GM23338 (cell line): Measurements from ENCODE around the gene PXDN. TPM values are rescaled to one million over a fixed set of nuclear protein-coding genes. Genes with fewer than 3 reads are reported as not detected.
A peak's percentile ranks its signal among the peaks of the same experiment; 100 is the strongest.

ENCODE experiments used
- ATAC-seq: fragments of 200-7000 bp; cut with Tn5 transposase; 3 replicates; pipeline ENCODE4 v1.9.1; 2020
- DNase-seq: peaks from one replicate; pipeline ENCODE4 v3.0.0-alpha.2; 2015; ENCODE audit warnings: low spot score
- H2AFZ ChIP-seq: fragments of 200-600 bp; sonication (generic); 2 replicates; pipeline ENCODE4 v1.8.0; 2016; ENCODE audit warnings: antibody characterized with exemption, mild to moderate bottlenecking, moderate library complexity
- H3F3A ChIP-seq: fragments of 200-600 bp; sonication (generic); replicated peaks from 2 replicates; pipeline ENCODE4 v1.8.0; 2017; ENCODE audit warnings: antibody characterized with exemption, mixed run types, low read depth
- H3K27ac ChIP-seq: fragments of 200-600 bp; sonication (generic); 2 replicates; pipeline ENCODE4 v1.6.1; 2016; ENCODE audit warnings: low read depth
- H3K27me3 ChIP-seq: fragments of 200-600 bp; sonication (generic); 2 replicates; pipeline ENCODE4 v1.8.0; 2016; ENCODE audit warnings: mild to moderate bottlenecking, mixed run types, moderate library complexity; ENCODE audit not compliant: insufficient read depth
- H3K36me3 ChIP-seq: fragments of 200-600 bp; sonication (generic); 2 replicates; pipeline ENCODE4 v1.8.0; 2016; ENCODE audit warnings: mild to moderate bottlenecking; ENCODE audit not compliant: insufficient read depth
- H3K4me1 ChIP-seq: fragments of 200-600 bp; sonication (generic); 2 replicates; pipeline ENCODE4 v1.8.0; 2016; ENCODE audit warnings: mild to moderate bottlenecking, moderate library complexity; ENCODE audit not compliant: insufficient read depth
- H3K4me2 ChIP-seq: fragments of 200-600 bp; sonication (generic); 2 replicates; pipeline ENCODE4 v1.7.1; 2017; ENCODE audit warnings: mixed run types
- H3K4me3 ChIP-seq: fragments of 200-600 bp; sonication (generic); 2 replicates; pipeline ENCODE4 v1.6.1; 2016; ENCODE audit warnings: mixed run types
- H3K79me2 ChIP-seq: fragments of 200-600 bp; sonication (generic); replicated peaks from 2 replicates; pipeline ENCODE4 v1.8.0; 2017; ENCODE audit warnings: mild to moderate bottlenecking; ENCODE audit not compliant: insufficient read depth
- H3K9me2 ChIP-seq: fragments of 200-600 bp; sonication (generic); 2 replicates; pipeline ENCODE4 v1.8.0; 2017; ENCODE audit not compliant: insufficient read depth
- H4K20me1 ChIP-seq: fragments of 200-600 bp; sonication (generic); replicated peaks from 2 replicates; pipeline ENCODE4 v1.8.0; 2017; ENCODE audit warnings: mild to moderate bottlenecking; ENCODE audit not compliant: insufficient read depth
- H3K27ac Mint-ChIP-seq: 2 replicates; pipeline ENCODE4 v1.8.0; 2020; ENCODE audit warnings: inconsistent platforms, mild to moderate bottlenecking, moderate library complexity, mixed read lengths
- H3K27me3 Mint-ChIP-seq: 3 replicates; pipeline ENCODE4 v1.8.0; 2022; ENCODE audit warnings: low read depth, mild to moderate bottlenecking, moderate library complexity, mixed read lengths, inconsistent platforms; ENCODE audit not compliant: insufficient read depth, poor library complexity
- H3K36me3 Mint-ChIP-seq: 3 replicates; pipeline ENCODE4 v1.8.0; 2021; ENCODE audit warnings: low read depth, mild to moderate bottlenecking, inconsistent platforms, moderate library complexity, mixed read lengths
- H3K4me1 Mint-ChIP-seq: 3 replicates; pipeline ENCODE4 v1.8.0; 2020; ENCODE audit warnings: mild to moderate bottlenecking, inconsistent platforms, mixed read lengths
- H3K4me3 Mint-ChIP-seq: 3 replicates; pipeline ENCODE4 v1.8.0; 2021; ENCODE audit warnings: moderate library complexity, mild to moderate bottlenecking, inconsistent platforms, mixed read lengths
- H3K9me3 Mint-ChIP-seq: 3 replicates; pipeline ENCODE4 v1.8.0; 2020; ENCODE audit warnings: moderate library complexity, mild to moderate bottlenecking, inconsistent platforms, mixed read lengths
- CTCF ChIP-seq, 2 experiments: fragments of 200-600 bp in 1 of 2; sonication (generic) in 1 of 2; conservative IDR thresholded peaks; 2 replicates each; pipeline versions ENCODE4 v1.5.1 to v1.6.1; 2016 to 2017; ENCODE audit warnings: antibody characterized with exemption in 2 of 2, low read depth in 2 of 2, mild to moderate bottlenecking in 2 of 2, moderate library complexity in 1 of 2
- JUNB ChIP-seq: IDR thresholded peaks from one replicate; pipeline ENCODE4 v1.6.1; 2016; ENCODE audit warnings: antibody characterized with exemption; ENCODE audit not compliant: unreplicated experiment
- ZNF331 ChIP-seq: fragments of 250-450 bp; sonication (Bioruptor Pico); IDR thresholded peaks from 2 replicates; pipeline ENCODE4 v1.5.0; 2020; ENCODE audit warnings: low read depth, mild to moderate bottlenecking, moderate library complexity
- polyA plus RNA-seq: library from polyadenylated mRNA; unstranded; fragments of >200 nt; fragmentation: Nextera tagmentation; extraction: Ambion mirVana; gene quantifications from 2 replicates; pipeline ENCODE4 v1.2.1, GENCODE V29; 2016
- total RNA-seq: library from RNA; depleted of rRNA; stranded (reverse); fragments of >200 nt; shearing (Covaris generic); gene quantifications from 2 replicates; pipeline ENCODE4 v1.2.3, GENCODE V29; 2014
- TF ChIP-seq, protein P1 (sequence below): IDR thresholded peaks from one replicate; pipeline ENCODE4 v1.6.1; 2018; ENCODE audit warnings: antibody characterized with exemption; ENCODE audit not compliant: unreplicated experiment
- TF ChIP-seq, protein P2 (sequence below): fragments of 250-450 bp; sonication (Bioruptor Pico); IDR thresholded peaks from 2 replicates; pipeline ENCODE4 v1.5.0; 2020; ENCODE audit warnings: mild to moderate bottlenecking, moderate library complexity
- TF ChIP-seq, protein P3 (sequence below): IDR thresholded peaks from 2 replicates; pipeline ENCODE4 v1.6.1; 2016; ENCODE audit warnings: antibody characterized with exemption

The PXDN gene
- total and polyA plus RNA-seq, 2 experiments from 2014 or later: 42.2 to 225 TPM

DNA sequence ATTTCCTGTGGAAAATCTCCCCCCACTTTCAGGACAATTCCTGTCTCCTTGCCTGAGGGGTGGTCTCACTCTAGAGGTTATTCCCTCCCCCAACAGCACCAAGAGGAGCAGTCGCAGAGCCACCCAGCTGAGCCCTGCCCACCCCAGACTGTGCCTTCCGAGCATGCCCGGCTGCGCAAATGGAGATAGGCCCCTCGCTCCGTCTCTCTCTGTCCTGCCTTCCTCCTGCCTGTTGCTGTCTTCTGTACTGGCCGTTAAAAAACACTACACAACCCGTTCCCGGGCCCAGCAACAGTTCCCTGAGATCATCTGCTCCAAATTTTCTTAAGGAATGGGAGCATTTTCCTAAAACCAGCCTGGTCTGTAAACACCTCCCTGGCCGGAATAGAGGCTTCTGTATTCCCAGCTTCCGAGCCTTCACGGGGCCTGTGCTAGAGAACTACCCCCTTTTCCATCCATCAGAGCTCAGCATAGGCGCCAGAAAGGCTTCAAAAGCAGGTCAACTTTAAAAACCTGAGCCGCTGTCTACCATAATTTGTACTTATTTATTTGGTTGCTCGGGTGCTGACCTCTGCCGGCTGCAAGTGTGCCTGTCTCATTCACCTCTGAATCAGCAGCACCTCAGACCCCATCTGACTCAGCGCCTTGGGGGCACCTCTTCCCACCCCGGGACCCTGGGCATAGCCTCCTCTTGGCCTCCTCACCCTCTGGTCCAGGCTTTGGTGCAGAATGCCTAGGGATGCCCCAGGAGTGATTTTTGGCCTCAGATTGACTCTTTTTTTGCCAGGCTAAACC is 159.4 kb downstream of the PXDN start:
- Histone ChIP-seq H3K9me2 (no peaks in the 10 kb centered on the region), H3K79me2 (no peaks in the 10 kb centered on the region), H3K27ac (no peak overlapping the region), H3K4me1 (no peaks in the 10 kb centered on the region), H4K20me1 (no peaks in the 10 kb centered on the region), H3K4me2 (no peak overlapping the region), H2AFZ (no peak overlapping the region), H3F3A (no peaks in the 10 kb centered on the region), H3K36me3 (no peaks in the 10 kb centered on the region), H3K27me3 (no peaks in the 10 kb centered on the region), H3K4me3 (no peak overlapping the region)
- H3K4me3 Mint-ChIP-seq: no peak overlapping the region
- DNase-seq: no peak
- peaks cover 4% of the 10 kb centered on the region; the same call in 2 of the 3 replicates for H3K36me3 Mint-ChIP-seq
- H3K27me3 Mint-ChIP-seq: peaks cover 5% of the 10 kb centered on the region
- no peaks in the 10 kb centered on the region; the same call in 2 of the 3 replicates for H3K9me3 Mint-ChIP-seq
- no peak for ATAC-seq
- H3K4me1 Mint-ChIP-seq: peaks cover 13% of the 10 kb centered on the region
- TF ChIP-seq CTCF (conservative IDR thresholded peaks at IDR 0.05; ENCODE audit: low read depth in 2 of 2): no peak
- TF ChIP-seq, protein P1, sequence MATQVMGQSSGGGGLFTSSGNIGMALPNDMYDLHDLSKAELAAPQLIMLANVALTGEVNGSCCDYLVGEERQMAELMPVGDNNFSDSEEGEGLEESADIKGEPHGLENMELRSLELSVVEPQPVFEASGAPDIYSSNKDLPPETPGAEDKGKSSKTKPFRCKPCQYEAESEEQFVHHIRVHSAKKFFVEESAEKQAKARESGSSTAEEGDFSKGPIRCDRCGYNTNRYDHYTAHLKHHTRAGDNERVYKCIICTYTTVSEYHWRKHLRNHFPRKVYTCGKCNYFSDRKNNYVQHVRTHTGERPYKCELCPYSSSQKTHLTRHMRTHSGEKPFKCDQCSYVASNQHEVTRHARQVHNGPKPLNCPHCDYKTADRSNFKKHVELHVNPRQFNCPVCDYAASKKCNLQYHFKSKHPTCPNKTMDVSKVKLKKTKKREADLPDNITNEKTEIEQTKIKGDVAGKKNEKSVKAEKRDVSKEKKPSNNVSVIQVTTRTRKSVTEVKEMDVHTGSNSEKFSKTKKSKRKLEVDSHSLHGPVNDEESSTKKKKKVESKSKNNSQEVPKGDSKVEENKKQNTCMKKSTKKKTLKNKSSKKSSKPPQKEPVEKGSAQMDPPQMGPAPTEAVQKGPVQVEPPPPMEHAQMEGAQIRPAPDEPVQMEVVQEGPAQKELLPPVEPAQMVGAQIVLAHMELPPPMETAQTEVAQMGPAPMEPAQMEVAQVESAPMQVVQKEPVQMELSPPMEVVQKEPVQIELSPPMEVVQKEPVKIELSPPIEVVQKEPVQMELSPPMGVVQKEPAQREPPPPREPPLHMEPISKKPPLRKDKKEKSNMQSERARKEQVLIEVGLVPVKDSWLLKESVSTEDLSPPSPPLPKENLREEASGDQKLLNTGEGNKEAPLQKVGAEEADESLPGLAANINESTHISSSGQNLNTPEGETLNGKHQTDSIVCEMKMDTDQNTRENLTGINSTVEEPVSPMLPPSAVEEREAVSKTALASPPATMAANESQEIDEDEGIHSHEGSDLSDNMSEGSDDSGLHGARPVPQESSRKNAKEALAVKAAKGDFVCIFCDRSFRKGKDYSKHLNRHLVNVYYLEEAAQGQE: no peak
- TF ChIP-seq, protein P2, sequence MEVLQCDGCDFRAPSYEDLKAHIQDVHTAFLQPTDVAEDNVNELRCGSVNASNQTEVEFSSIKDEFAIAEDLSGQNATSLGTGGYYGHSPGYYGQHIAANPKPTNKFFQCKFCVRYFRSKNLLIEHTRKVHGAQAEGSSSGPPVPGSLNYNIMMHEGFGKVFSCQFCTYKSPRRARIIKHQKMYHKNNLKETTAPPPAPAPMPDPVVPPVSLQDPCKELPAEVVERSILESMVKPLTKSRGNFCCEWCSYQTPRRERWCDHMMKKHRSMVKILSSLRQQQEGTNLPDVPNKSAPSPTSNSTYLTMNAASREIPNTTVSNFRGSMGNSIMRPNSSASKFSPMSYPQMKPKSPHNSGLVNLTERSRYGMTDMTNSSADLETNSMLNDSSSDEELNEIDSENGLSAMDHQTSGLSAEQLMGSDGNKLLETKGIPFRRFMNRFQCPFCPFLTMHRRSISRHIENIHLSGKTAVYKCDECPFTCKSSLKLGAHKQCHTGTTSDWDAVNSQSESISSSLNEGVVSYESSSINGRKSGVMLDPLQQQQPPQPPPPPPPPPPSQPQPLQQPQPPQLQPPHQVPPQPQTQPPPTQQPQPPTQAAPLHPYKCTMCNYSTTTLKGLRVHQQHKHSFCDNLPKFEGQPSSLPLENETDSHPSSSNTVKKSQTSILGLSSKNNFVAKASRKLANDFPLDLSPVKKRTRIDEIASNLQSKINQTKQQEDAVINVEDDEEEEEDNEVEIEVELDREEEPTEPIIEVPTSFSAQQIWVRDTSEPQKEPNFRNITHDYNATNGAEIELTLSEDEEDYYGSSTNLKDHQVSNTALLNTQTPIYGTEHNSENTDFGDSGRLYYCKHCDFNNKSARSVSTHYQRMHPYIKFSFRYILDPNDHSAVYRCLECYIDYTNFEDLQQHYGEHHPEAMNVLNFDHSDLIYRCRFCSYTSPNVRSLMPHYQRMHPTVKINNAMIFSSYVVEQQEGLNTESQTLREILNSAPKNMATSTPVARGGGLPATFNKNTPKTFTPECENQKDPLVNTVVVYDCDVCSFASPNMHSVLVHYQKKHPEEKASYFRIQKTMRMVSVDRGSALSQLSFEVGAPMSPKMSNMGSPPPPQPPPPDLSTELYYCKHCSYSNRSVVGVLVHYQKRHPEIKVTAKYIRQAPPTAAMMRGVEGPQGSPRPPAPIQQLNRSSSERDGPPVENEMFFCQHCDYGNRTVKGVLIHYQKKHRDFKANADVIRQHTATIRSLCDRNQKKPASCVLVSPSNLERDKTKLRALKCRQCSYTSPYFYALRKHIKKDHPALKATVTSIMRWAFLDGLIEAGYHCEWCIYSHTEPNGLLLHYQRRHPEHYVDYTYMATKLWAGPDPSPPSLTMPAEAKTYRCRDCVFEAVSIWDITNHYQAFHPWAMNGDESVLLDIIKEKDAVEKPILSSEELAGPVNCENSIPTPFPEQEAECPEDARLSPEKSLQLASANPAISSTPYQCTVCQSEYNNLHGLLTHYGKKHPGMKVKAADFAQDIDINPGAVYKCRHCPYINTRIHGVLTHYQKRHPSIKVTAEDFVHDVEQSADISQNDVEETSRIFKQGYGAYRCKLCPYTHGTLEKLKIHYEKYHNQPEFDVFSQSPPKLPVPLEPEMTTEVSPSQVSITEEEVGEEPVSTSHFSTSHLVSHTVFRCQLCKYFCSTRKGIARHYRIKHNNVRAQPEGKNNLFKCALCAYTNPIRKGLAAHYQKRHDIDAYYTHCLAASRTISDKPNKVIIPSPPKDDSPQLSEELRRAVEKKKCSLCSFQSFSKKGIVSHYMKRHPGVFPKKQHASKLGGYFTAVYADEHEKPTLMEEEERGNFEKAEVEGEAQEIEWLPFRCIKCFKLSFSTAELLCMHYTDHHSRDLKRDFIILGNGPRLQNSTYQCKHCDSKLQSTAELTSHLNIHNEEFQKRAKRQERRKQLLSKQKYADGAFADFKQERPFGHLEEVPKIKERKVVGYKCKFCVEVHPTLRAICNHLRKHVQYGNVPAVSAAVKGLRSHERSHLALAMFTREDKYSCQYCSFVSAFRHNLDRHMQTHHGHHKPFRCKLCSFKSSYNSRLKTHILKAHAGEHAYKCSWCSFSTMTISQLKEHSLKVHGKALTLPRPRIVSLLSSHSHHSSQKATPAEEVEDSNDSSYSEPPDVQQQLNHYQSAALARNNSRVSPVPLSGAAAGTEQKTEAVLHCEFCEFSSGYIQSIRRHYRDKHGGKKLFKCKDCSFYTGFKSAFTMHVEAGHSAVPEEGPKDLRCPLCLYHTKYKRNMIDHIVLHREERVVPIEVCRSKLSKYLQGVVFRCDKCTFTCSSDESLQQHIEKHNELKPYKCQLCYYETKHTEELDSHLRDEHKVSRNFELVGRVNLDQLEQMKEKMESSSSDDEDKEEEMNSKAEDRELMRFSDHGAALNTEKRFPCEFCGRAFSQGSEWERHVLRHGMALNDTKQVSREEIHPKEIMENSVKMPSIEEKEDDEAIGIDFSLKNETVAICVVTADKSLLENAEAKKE (CRISPR knock-in tag): no peak
- no peak for TF ChIP-seq JUNB
- peak; percentile 62 for TF ChIP-seq ZNF331
- TF ChIP-seq, protein P3, sequence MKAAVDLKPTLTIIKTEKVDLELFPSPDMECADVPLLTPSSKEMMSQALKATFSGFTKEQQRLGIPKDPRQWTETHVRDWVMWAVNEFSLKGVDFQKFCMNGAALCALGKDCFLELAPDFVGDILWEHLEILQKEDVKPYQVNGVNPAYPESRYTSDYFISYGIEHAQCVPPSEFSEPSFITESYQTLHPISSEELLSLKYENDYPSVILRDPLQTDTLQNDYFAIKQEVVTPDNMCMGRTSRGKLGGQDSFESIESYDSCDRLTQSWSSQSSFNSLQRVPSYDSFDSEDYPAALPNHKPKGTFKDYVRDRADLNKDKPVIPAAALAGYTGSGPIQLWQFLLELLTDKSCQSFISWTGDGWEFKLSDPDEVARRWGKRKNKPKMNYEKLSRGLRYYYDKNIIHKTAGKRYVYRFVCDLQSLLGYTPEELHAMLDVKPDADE: no peak
- no peak overlapping the region for H3K27ac Mint-ChIP-seq
